ENCODE results near the gene USP12.
"Not testable (repeated sequence)": the region's sequence is repeated elsewhere in the genome, so short reads cannot be mapped to it uniquely, and the experiment has no call there.

The USP12 gene, protein sequence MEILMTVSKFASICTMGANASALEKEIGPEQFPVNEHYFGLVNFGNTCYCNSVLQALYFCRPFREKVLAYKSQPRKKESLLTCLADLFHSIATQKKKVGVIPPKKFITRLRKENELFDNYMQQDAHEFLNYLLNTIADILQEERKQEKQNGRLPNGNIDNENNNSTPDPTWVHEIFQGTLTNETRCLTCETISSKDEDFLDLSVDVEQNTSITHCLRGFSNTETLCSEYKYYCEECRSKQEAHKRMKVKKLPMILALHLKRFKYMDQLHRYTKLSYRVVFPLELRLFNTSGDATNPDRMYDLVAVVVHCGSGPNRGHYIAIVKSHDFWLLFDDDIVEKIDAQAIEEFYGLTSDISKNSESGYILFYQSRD

DNA sequence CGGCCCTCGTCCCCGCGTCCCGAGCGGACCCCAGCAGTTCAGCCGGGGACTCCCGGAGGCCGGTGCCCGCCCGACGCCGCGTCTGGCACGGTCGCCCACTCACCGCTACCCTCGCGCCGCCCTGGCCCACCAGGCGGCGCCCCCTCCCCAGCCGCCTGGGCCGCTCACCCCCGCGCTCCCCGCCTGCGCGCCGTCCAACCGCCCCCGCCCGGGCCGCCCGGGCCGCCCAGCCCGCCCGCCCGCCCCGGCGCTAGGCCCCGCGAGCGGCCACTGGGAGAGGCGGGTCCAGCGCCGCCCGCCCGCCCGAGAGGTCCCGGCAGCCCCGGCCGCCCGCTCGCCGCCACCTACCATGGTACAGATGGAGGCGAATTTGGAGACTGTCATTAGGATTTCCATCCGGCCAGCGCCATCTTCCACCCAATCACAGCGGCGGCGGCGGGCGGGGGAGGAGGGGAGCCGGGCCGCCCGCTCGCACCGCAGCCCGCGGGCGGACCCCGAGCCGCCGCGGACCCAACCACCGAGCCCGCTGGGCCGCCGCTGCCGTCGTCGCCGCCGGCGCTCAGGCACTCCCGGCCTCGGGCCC is at the start of gene USP12:
Gene USP12 (minus strand): TSS at position 568 of the 583 bp plus-strand sequence. CDS start 172 bp downstream, at position 396.
- peak; percentile 13 to 64 (median 56) for DNase-seq

DNA sequence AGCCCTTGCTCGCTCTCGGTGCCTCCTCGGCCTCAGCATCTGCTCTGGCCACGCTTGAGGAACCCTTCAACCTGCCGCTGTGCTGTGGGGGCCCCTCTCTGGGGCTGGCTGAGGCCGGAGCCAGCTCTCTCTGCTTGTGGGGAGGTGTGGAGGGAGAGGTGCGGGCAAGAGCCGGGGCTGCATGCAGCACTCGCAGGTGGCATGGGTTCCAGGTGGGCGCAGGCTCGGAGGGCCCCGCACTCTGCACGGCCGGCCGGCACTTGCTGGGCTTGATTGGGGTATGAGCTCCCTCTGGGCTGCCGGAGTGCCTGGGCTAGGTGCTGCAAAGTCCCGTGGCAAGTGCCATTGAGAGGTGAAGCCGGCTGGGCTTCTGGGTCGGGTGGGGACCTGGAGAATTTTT is 48.0 kb upstream of the USP12 start:
- no peak for DNase-seq

DNA sequence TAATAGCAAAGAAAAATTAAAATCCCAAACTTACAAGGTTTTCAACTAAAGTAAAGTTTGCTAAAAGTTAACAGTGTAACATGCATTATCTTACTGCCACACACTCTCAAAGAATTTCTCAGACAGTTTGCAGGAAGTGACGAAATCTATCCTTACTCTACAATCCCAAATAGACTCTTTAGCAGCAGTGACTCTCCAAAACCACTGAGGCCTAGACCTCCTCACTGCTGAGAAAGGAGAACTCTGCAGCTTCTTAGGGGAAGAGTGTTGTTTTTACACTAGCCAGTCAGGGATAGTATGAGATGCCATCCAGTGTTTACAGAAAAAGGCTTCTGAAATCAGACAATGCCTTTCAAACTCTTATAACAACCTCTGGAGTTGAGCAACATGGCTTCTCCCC is 47.2 kb upstream of the USP12 start:
- not testable (repeated sequence) for DNase-seq

DNA sequence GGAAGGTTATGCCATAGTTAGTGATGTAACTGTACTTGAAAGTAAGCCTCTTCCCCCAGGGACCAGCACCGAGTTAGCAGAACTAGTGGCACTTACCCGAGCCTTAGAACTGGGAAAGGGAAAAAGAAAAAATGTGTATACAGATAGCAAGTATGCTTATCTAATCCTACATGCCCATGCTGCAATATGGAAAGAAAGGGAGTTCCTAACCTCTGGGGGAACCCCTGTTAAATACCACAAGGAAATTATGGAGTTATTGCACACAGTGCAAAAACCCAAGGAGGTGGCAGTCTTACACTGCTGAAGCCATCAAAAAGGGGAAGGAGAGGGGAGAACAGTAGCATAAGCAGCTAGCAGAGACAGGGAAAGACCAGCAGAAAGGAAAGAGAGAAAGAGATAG is 46.2 kb upstream of the USP12 start:
- DNase-seq: not testable (repeated sequence)

DNA sequence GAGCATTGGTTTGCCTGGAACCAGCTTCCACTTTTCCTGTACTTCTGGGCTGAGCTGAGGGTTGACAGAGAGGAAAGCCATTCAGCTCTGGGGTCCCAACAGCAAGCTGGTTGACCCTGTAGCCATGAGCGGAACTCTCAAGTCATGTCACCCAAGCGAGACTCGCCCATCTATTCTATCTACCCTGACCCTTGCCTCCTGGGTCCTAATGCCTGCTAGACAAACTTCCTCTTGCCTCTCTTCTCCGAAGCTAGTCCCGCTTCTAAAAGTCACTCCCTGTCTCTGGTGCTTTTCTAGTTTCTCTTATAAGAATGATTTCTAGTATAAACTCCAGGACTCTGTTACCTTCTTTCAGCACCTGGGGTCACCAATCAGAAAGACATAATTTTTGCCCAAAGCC is 41.8 kb upstream of the USP12 start:
- not testable (repeated sequence) for DNase-seq

DNA sequence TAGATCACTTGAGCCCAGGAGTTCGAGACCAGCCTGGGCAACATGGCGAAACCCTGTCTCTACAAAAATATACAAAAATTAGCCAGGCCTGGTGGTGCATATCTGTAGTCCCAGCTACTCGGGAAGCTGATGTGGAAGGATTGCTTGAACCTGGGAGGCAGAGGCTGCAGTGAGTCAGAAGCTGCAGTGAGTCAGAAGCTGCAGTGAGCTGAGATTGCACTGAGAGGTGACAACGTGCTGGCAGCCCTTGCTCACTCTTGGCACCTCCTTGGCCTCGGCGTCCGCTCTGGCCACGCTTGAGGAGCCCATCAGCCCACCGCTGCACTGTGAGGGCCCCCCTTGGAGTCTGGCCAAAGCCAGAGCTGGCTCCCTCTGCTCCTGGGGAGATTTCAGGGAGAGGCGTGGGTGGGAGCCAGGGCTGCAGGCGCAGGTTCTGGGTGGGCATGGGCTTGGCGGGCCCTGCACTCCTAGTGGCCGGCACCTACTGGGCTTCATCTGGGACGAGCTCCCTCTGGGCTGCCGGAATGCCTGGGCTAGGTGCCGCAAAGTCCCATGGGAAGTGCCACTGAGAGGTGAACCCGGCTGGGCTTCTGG is 40.3 kb upstream of the USP12 start:
- DNase-seq: no peak

DNA sequence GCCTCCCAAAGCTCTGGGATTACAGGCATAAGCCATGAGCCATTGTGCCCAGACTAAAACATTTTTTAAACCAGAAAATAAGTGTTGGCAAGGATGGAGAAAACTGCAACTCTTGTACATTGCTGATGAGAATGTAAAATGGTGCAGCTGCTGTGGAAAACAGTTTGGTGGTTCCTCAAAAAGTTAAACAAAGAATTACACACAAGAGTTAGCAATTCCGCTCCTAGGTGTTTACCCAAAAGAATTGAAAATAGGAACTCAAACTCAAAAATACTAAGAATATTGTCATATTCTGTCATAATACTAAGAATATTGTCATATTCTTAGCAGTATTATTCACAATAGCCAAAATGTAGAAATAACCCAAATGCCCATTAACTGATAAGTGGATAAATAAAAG is 39.7 kb upstream of the USP12 start:
- no peak for DNase-seq

DNA sequence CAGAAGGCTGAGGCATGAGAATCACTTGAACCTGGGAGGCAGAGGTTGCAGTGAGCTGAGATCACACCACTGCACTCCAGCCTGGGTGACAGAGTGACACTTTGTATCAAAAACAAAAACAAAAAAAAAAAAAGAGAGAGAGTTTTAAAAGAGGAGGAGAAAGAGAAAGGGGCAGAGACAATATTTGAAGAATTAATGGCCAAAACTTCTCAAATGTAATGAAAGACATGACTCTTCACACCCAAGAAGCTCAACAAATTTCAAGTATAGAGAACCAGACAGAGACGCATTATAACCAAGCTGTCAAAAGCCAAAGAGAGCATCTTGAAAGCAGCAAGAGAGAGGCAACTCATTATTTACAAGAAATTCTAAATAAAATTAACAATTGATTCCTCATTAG is 36.9 kb upstream of the USP12 start:
- no peak for DNase-seq

DNA sequence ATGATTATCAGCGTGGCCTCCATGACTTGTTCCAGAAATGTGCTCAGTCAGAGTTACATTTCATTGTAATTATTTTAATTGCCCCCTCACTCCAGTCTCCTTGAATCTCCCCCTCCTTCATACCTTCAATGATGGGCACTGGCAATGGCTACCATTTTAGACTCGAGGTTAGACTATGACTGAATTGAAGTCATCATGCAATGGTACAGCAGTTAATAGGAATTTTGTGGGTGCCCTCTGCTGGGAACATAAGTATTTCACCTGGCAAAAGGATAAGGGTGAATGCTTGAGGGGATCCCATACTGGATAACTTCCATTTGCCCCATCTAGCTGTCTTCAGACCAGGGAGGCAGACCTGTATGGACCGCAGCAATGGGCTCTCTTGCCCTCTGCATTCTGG is 32.2 kb upstream of the USP12 start:
- peak in 1 of 3 experiments; percentile 4 for DNase-seq

DNA sequence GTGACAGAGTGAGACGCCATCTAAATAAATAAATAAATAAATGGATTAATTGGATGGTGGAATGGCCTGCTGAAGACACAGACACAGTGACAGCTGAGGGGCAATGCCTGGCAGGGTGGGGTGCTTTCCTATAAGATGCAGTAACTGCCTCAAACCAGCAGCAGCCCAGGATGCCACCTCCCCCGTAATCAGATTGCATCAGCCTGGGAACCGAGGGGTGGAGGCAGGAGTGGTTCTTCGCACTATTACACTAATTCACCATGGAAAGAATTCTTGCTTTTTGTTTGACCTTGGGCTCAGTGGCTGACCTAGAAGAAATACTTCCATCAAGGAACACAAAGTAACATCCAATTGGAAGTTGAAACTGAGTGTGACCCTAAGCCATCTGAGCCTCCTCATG is 31.6 kb upstream of the USP12 start:
- DNase-seq: no peak

DNA sequence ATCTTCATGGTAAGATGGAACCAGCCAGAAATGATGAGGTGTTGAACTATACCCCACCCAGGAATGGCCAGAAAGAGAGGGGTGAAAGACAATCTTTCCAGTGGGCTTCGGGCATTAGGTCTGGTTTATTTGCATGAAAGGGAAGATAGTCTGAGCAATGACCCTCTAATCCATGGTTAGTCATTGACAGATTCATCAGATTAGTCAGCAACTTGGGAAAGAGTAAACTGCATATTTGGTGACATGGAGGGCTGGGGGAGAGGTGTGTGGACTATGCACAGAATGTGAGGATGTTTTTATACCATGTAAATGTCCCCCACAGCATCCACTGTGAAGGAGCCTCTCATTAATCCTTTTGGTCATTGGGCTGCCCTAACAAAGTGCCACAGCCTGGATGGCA is 30.1 kb upstream of the USP12 start:
- DNase-seq: no peak

DNA sequence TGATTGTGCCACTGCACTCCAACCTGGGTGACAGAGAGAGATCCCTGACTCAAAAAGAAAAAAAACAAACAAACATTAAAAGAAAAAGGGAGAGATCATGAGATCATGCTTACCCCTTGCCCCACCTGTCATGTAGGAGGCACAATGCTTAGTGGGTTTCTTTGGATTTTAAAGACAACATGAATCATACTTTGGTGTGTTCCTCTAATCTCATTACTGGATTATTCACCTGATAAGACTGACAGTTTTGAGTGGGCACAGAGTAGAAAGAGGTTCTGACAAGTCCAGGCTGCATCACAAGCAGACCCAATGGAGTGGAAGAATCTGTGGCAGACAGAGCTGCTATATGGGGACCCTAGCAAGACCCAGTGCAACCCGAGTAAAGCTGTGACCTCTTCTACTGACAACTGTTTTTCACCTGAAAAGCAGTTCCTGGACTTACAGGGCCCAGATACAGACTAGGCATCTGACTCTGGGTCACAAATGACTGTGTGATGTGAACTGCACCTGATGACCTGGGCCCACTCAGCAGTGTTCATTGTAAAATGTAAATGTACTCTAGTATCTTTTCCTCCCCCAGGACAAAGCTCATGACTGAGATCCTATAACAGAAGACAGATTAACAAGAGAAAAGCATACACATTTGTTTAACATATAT is 28.9 kb upstream of the USP12 start:
- no peak for DNase-seq

DNA sequence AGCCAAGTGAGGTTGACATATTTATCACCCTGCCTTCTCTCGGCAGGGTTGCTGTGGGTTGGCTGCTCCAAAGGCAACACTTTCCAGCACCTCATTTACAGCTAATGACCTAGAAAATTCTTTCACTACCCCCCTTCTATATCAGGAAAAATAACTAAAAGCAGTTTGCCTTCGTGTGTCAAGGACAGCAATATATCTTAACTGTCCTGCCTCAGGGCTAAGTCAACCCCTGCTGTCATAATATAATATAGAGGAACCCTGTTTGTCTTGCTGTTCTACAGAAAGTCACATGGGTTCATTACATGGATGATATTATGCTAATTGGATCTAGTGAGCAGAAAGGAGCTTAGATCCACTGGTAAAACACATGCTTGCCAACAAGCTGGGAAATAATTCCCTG is 28.1 kb upstream of the USP12 start:
- DNase-seq: peak in 2 of 3 experiments; percentile 22 to 76

DNA sequence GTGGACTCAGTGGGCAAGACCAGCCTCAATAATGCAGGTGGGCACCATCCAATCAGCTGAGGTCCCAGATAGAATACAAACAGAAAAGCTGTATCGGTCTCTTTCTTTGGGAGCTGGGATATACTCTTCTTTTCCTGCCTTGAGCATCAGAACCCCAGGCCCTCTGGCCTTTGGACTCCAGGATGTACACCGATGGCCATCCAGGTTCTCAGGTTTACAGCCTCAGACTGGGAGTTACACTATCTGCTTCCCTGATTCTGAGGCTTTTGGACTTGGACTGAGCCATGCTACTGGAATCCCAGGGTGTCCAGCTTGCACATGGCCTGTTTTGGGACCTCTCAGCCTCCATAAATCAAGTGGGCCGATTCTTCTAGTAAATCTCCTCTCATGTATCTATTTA is 27.6 kb upstream of the USP12 start:
- no peak for DNase-seq

DNA sequence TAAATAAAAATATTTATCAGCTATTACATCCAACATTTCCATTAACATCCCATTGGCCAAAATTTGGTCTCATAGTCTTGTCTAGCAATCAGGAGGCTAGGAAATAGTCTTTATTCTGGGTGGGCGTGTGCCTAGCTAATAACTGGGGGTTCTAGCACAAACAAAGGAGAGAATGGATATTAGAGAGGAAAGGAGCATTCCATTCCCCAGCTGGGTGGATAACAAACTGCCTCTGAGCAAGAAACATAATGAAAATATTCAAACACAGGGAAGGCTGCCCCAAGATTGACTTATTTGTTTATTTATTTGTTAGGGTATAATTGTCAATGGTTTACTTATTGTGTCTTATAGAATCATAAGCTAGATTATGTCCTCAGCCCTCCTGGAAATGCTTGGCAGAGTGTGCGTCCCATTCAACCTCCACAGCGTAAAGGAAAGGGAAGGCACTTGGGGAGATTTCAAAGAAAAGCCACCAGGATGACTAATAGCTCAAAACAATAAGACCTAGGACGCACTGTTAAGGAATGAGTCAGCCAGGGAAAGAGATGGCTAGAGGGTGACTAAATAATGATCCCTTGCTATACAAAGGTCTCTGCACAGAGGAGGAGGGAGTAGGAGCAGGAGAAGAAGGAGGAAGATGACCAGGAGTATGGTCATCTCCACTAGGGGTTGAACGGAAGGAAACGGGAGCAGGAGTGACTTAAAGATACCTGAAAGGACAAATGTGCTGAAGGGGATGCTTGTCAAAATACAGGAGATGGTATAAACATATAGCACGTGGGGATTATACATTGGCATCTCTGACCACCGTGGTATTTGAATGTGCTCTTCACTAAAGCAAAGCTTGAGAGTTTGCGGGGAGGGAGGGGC is 23.5 kb upstream of the USP12 start:
- no peak for DNase-seq

DNA sequence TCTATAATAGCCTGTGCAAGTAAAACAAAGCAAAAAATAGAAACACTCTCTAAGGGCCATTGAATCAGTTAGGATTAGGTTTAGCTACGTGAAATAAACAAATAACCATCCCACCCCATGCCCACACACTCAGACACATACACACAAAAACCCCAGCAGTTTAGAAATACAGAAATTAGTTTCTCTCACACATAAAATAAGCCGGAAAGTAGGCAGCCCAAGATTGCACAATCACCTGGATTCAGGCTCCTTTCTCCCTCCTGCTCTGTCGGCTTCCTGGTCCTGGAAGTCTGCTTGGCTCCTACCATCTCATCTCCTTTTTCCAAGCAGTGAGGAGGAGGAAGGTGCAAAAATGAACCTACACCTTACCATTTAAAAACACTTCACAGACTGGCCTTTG is 22.6 kb upstream of the USP12 start:
- DNase-seq: no peak

DNA sequence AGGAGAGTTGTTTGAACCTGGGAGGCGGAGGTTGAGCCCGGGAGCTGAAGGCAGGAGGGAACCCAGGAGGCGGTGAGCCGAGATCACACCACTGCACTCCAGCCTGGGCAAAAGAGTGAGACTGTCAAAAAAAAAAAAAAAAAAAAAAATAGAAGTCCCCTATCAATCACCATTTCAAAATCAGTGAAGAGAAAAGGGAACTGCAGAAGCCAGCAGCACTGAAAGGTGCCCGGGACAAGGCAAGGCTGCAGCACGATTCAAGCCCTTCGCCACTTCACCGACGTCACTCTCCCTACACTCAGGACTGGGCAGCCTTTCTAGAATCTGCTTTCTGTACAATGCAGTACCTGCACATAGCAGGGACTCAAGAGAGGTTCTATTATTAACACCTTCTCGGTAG is 21.9 kb upstream of the USP12 start:
- DNase-seq: no peak

DNA sequence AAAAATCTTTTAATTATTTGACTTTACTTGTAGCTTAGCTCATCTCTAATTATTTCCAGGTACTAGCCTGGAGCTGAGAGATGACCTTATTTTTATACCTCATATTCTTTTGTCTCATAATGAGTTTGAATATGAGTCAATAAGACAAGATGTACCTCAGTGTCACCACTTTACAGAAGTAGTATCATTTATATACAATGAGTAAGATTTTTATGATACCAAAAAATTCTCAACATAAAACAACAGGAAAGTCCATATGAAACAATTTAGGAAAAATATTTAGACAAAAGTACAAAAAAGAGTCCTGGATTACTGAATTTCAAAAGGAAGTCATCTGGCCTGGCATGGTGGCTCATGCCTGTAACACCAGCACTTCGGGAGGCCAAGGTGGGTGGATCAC is 21.4 kb upstream of the USP12 start:
- DNase-seq: no peak

DNA sequence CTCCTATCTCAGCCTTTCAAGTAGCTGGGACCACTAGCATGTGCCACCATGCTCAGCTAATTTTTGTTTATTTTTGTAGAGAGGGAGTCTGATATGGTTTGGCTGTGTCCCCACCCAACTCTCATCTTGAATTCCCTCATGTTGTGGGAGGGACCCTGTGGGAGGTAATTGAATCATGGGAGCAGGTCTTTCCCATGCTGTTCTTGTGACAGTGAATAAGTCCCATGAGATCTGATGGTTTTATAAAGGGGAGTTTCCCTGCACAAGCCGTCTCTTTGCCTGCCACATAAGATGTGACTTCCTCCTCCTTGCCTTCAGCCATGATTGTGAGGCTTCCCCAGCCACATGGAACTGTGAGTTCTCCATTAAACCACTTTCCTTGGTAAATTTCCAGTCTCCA is 20.8 kb upstream of the USP12 start:
- not testable (repeated sequence) for DNase-seq

DNA sequence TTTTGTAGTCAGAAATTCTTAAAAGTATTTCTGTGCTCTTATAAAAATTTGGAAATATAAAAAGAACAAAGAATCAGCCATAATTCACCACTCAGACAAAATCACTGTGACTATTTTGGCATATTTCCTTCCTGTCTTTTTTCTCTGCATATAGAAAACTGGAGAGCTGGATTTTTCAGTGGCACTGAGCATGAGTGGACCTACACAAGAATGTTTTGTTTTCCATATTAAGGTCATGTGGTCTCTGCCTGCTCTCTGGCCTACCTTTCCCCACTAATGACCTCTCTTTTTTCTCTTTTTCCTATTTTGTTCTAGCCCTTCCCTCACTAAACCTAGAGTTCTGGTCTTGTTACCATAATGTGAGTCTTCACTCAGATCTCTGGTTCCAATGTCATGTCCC is 17.6 kb upstream of the USP12 start:
- DNase-seq: no peak

DNA sequence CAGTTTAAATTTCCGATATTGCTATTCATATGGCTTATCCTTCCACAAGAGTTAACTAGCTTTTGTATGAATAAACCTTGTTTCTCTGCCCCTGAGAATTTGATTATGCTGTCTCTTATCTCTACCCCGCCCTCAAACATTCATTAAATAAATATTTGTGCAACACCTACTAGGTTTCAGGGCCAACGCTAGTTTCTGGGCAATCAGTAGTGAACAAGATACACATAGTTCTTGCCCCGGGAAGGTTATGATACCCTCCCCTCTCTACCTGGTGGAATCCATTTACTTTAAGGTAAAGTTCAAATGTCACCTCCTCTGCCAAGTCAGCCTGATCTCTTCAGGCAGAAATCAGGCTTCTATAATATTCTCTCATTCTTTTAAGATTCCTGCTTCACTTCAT is 16.6 kb upstream of the USP12 start:
- DNase-seq: no peak

DNA sequence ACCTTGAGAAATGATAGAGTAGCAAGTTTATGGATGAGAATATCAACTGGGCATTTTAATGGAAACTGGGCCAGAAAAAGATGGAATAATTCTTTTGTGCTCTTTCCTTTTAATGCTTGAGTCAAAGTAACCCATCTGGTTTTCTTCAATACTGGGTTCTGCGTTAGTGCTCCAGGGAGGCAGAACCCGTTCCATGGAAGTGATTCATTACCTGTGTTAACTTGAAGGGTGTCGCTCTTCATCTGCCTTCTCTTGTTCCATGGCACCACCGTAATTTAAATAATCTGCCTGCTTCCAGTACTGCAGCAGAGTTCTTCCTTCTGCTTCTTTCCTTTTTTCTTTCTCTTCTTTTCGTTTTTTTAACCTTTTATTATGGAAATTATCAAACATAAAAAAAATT is 14.7 kb upstream of the USP12 start:
- DNase-seq: no peak

All from NCI-H1417 (cell line).